Fibroblast of lung (primary cell): Measurements from ENCODE around the gene HCN2. TPM values are rescaled to one million over a fixed set of nuclear protein-coding genes. Genes with fewer than 3 reads are reported as not detected.
"Not testable (repeated sequence)": the region's sequence is repeated elsewhere in the genome, so short reads cannot be mapped to it uniquely, and the experiment has no call there.

Source experiments
- DNase-seq, 2 donors: peaks; one replicate each; pipeline versions ENCODE4 v3.0.0 to v3.0.0-alpha.2; 2010; ENCODE audit warnings: low read depth in 2 of 2
- H2AFZ ChIP-seq: 2 replicates; pipeline ENCODE4 v1.5.1; 2012; ENCODE audit warnings: low read length, control low read depth, inconsistent platforms
- H3K27ac ChIP-seq: 2 replicates; pipeline ENCODE4 v1.5.1; 2011; ENCODE audit warnings: low read length, control low read depth; ENCODE audit not compliant: insufficient read depth
- H3K27me3 ChIP-seq: 2 replicates; pipeline ENCODE4 v1.5.1; 2011; ENCODE audit warnings: mild to moderate bottlenecking, low read length; ENCODE audit not compliant: control insufficient read depth, insufficient read depth
- H3K36me3 ChIP-seq: 2 replicates; pipeline ENCODE4 v1.5.1; 2011; ENCODE audit warnings: low read length; ENCODE audit not compliant: control insufficient read depth, insufficient read depth
- H3K4me1 ChIP-seq: 2 replicates; pipeline ENCODE4 v1.5.1; 2011; ENCODE audit warnings: low read length; ENCODE audit not compliant: control insufficient read depth, insufficient read depth; ENCODE audit errors: extremely low read depth
- H3K4me2 ChIP-seq: 2 replicates; pipeline ENCODE4 v1.5.1; 2011; ENCODE audit warnings: low read length, control low read depth; ENCODE audit not compliant: insufficient read depth; ENCODE audit errors: extremely low read depth
- H3K4me3 ChIP-seq, 4 experiments: fragments of 200-600 bp in 1 of 4; sonication (generic) in 1 of 4; replicated peaks in 1 of 4; 2 replicates each; pipeline ENCODE4 v1.5.1; 2011 to 2016; ENCODE audit warnings: low read length in 4 of 4, low read depth in 3 of 4, mild to moderate bottlenecking in 3 of 4, control low read depth in 2 of 4, inconsistent platforms in 1 of 4, mixed read lengths in 1 of 4; ENCODE audit not compliant: insufficient read depth in 1 of 4; ENCODE audit errors: control extremely low read depth in 1 of 4
- H3K79me2 ChIP-seq: 2 replicates; pipeline ENCODE4 v1.5.1; 2012; ENCODE audit warnings: mild to moderate bottlenecking, low read length, inconsistent platforms; ENCODE audit not compliant: control insufficient read depth, insufficient read depth
- H3K9ac ChIP-seq: 2 replicates; pipeline ENCODE4 v1.5.1; 2011; ENCODE audit warnings: mild to moderate bottlenecking, low read length, control low read depth; ENCODE audit not compliant: insufficient read depth
- H3K9me3 ChIP-seq: 2 replicates; pipeline ENCODE4 v1.5.1; 2012; ENCODE audit warnings: low read depth, low read length; ENCODE audit not compliant: control insufficient read depth, insufficient read depth
- H4K20me1 ChIP-seq: 2 replicates; pipeline ENCODE4 v1.5.1; 2011; ENCODE audit warnings: low read length; ENCODE audit not compliant: control insufficient read depth, insufficient read depth; ENCODE audit errors: extremely low read depth
- EZH2 ChIP-seq: IDR thresholded peaks from 2 replicates; pipeline ENCODE4 v1.5.1; 2012; ENCODE audit warnings: low read length, control low read depth, mild to moderate bottlenecking; ENCODE audit errors: missing control alignments
- polyA plus RNA-seq, 2 donors: library from polyadenylated mRNA; depleted of rRNA in 1 of 2; stranded (reverse) in 1 of 2; unstranded in 1 of 2; fragments of >200 nt; gene quantifications; 2 replicates each; pipeline ENCODE4 v1.2.1, GENCODE V29; 2011 to 2012; ENCODE audit warnings: missing spikeins in 1 of 2
- total RNA-seq: library from RNA; depleted of rRNA; stranded (reverse); fragments of >200 nt; gene quantifications from 2 replicates; pipeline ENCODE4 v1.2.1, GENCODE V29; 2014
- TF ChIP-seq, protein P1 (sequence below), 2 donors: IDR thresholded peaks in 1 of 2; conservative IDR thresholded peaks in 1 of 2; 1 replicate in 1 of 2; 2 replicates in 1 of 2; pipeline ENCODE4 v1.5.1; 2011 to 2012; ENCODE audit warnings: low read length in 2 of 2, control low read depth in 1 of 2, inconsistent platforms in 1 of 2, low read depth in 1 of 2, mild to moderate bottlenecking in 1 of 2

Gene HCN2
- total and polyA plus RNA-seq, 2 donors (not counting 1 experiment from before 2014, with no cell fraction given) = 0.49 to 0.50 TPM

DNA sequence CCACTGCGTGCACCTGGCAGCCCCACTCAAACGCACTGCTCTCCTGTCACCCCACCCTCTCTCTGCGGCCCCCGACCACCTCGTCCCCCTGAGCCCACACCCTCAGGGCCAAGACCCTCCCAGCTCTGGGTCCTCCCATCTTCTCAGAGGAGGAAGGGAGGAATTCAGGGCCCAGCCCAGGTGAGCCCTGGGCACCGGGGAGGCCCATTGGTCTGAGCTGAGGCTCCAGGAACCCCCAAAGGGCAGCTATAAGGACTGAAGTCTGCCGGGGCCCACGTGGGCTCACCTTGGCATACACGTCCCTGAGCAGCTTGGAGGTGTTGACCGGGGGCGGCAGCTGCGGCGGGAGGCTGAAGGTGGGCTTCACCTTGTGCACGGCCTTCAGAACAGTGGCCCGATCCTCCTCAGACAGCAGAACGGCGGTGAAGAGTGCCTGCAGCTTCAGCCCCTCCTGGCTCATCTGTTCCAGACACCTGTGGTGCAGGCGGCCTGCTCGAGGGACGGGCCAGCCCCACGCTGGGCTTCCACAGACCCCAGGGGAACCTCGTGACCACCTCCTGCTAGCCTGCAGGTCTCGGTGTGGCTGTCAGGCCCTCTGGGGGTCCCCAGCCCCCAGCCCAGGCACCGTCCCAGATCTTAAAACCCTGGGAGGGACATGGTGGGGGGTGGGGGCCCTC is 34.9 kb downstream of the HCN2 start:
- no peaks in the 10 kb centered on the region for H3K79me2 ChIP-seq
- TF ChIP-seq, protein P1, sequence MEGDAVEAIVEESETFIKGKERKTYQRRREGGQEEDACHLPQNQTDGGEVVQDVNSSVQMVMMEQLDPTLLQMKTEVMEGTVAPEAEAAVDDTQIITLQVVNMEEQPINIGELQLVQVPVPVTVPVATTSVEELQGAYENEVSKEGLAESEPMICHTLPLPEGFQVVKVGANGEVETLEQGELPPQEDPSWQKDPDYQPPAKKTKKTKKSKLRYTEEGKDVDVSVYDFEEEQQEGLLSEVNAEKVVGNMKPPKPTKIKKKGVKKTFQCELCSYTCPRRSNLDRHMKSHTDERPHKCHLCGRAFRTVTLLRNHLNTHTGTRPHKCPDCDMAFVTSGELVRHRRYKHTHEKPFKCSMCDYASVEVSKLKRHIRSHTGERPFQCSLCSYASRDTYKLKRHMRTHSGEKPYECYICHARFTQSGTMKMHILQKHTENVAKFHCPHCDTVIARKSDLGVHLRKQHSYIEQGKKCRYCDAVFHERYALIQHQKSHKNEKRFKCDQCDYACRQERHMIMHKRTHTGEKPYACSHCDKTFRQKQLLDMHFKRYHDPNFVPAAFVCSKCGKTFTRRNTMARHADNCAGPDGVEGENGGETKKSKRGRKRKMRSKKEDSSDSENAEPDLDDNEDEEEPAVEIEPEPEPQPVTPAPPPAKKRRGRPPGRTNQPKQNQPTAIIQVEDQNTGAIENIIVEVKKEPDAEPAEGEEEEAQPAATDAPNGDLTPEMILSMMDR (conservative IDR thresholded peaks at IDR 0.05 in 1 of 2, IDR thresholded peaks at IDR 0.05 in 1 of 2; ENCODE audit: low read depth in 1 of 2, low read length in 2 of 2) = no peak
- TF ChIP-seq EZH2 = no peak
- no peaks in the 10 kb centered on the region for H3K27me3 ChIP-seq
- H3K4me2 ChIP-seq = no peak overlapping the region
- H3K4me1 ChIP-seq = no peaks in the 10 kb centered on the region
- no peaks in the 10 kb centered on the region for H4K20me1 ChIP-seq
- H3K9me3 ChIP-seq = no peaks in the 10 kb centered on the region
- H3K4me3 ChIP-seq = no peak overlapping the region
- no peak overlapping the region for H3K9ac ChIP-seq
- no peak for DNase-seq
- H2AFZ ChIP-seq = no peak overlapping the region
- H3K36me3 ChIP-seq = peaks cover 9% of the 10 kb centered on the region
- no peak overlapping the region for H3K27ac ChIP-seq

DNA sequence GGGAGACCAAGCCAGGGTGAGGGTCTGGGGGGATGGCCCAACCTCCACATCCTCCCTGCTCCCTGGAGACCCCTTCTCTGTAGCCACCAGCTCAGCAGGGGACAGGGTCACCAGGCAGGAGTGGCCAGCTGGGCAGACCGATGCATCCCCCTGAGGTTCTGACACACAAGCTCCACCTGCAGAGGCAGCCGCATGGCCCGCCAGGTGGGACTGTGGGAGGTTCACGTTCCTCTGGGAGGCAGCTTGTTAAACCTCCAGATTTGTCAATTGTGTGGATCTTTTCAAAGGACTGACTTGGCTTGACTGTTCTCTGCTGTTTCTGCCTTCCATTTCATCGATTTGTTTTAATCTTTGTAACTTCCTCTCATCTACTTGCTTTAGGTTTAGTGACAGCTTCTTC is 35.6 kb downstream of the HCN2 start:
- DNase-seq = no peak
- H3K9me3 ChIP-seq = no peaks in the 10 kb centered on the region
- H3K36me3 ChIP-seq = peaks cover 9% of the 10 kb centered on the region
- H3K4me3 ChIP-seq = no peak overlapping the region
- no peak overlapping the region for H3K27ac ChIP-seq
- H4K20me1 ChIP-seq = no peaks in the 10 kb centered on the region
- no peak overlapping the region for H3K9ac ChIP-seq
- H3K4me2 ChIP-seq = no peak overlapping the region
- no peaks in the 10 kb centered on the region for H3K27me3 ChIP-seq
- TF ChIP-seq, protein P1 (conservative IDR thresholded peaks at IDR 0.05 in 1 of 2, IDR thresholded peaks at IDR 0.05 in 1 of 2; ENCODE audit: low read depth in 1 of 2, low read length in 2 of 2) = no peak
- no peak for TF ChIP-seq EZH2
- H2AFZ ChIP-seq = no peak overlapping the region
- no peaks in the 10 kb centered on the region for H3K4me1 ChIP-seq
- no peaks in the 10 kb centered on the region for H3K79me2 ChIP-seq

DNA sequence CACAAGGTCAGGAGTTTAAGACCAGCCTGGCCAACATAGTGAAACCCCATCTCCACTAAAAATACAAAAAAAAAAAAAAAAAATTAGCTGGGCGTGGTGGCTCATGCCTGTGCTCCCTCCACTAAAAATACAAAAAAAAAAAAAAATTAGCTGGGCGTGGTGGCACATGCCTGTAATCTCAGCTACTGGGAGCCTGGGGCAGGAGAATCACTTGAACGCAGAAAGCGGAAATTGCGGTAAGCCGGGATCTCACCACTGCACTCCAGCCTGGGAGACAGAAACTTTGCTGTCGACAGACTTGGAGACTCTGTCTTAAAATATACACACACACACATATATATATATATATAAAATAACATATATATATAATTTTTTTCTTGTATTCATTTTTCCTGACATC is 36.9 kb downstream of the HCN2 start:
- H3K36me3 ChIP-seq, H4K20me1 ChIP-seq: not testable (repeated sequence)

More for the DNA sequence above, 36.9 kb downstream of the HCN2 start:
- H3K9me3 ChIP-seq, H3K4me1 ChIP-seq, H3K4me2 ChIP-seq, H3K4me3 ChIP-seq, H3K9ac ChIP-seq, H3K27ac ChIP-seq, DNase-seq, H3K79me2 ChIP-seq, H3K27me3 ChIP-seq, H2AFZ ChIP-seq: not testable (repeated sequence)
